ENCODE measurements around the gene NR2F2. TPM values are rescaled to one million over a fixed set of nuclear protein-coding genes. Genes with fewer than 3 reads are reported as not detected.
"Not testable (repeated sequence)": the region's sequence is repeated elsewhere in the genome, so short reads cannot be mapped to it uniquely, and the experiment has no call there.

Gene NR2F2
- total RNA-seq, 1 donor from 2014 or later, result 40.3 TPM

DNA sequence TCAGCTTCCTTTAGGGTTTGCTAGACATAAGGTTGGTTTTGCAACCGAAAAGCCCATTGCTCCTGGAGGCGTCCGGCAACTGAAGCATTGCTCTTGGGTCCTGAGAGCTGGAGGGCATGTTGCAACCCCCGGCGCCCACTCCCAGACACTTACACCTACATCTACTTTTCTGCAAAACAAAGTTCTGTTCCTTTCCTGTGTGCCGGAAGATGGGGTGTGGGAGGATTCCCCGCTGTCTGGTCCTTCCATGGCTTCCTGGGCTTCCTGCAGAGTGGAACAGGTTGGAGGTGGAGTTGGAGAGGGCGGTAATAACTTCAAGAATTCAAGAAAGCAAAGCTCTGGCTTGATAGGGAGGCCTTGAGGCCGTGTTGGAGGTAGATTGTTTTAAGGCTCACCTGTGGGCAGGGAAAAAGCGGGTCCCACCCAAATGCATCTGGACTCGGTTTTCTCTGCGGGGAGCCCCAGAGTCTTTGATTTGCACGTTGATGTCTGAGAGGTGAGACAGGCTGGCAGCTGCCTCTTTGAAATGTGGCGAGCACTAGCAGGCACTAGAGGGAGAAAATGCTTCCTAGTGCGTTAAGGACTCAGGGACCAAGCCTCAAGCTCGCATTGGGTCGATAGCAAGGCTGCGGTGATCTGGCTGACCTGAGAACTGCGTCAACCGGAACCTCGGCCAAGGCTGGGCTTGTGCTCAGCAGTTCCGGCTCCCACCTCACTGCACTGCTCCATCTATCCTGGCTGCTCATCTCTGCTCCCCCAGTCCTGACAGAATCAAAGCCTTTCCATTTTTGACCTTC is 39.5 kb downstream of the NR2F2 start:
- peaks cover 10% of the 10 kb centered on the region for H3K4me1 Mint-ChIP-seq (ENCODE audit: low read depth)
- DNase-seq (ENCODE audit: low spot score, unreplicated experiment), result no peak
- H3K36me3 Mint-ChIP-seq (ENCODE audit: insufficient read depth), result no peaks in the 10 kb centered on the region
- no peak overlapping the region for H3K4me3 Mint-ChIP-seq (ENCODE audit: low read depth)
- H3K27me3 Mint-ChIP-seq, result peaks cover 96% of the 10 kb centered on the region
- no peak overlapping the region for H3K27ac Mint-ChIP-seq
- H3K9me3 Mint-ChIP-seq (ENCODE audit: low read depth), result no peaks in the 10 kb centered on the region
- TF ChIP-seq CTCF (IDR thresholded peaks at IDR 0.05; ENCODE audit: unreplicated experiment), result peak; percentile 13

DNA sequence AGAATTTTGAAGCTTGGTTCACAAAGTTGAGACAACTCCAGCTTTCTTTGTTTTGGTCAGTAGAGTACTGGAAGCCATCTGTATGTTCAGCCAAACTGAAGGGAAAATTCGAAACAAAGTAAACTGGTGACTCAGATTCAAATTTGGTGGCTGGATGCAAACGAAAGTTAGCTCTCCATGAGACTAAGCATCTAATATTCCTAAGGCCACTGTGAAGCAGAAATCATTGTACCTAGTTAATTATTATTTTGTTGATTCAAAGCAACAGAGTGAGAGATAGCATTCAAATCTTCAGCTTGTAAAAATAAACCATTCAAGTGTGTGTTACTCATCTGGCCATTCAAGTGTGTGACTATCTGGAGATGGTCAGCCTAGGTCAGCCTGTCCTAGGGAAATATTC is 42.1 kb downstream of the NR2F2 start:
- Mint-ChIP-seq H3K4me3 (ENCODE audit: low read depth) (no peak overlapping the region), H3K4me1 (ENCODE audit: low read depth) (peaks cover 6% of the 10 kb centered on the region), H3K27ac (no peak overlapping the region), H3K9me3 (ENCODE audit: low read depth) (no peaks in the 10 kb centered on the region), H3K36me3 (ENCODE audit: insufficient read depth) (no peaks in the 10 kb centered on the region), H3K27me3 (peaks cover 88% of the 10 kb centered on the region)
- no peak for TF ChIP-seq CTCF (IDR thresholded peaks at IDR 0.05; ENCODE audit: unreplicated experiment)
- DNase-seq (ENCODE audit: low spot score, unreplicated experiment), result no peak

- peaks cover 78% of the 10 kb centered on the region for H3K27me3 Mint-ChIP-seq
- peaks cover 3% of the 10 kb centered on the region for H3K4me1 Mint-ChIP-seq (ENCODE audit: low read depth)
- no peaks in the 10 kb centered on the region for H3K9me3 Mint-ChIP-seq (ENCODE audit: low read depth)
- DNase-seq (ENCODE audit: low spot score, unreplicated experiment), result no peak
- no peak overlapping the region for H3K27ac Mint-ChIP-seq
- no peaks in the 10 kb centered on the region for H3K36me3 Mint-ChIP-seq (ENCODE audit: insufficient read depth)
- no peak overlapping the region for H3K4me3 Mint-ChIP-seq (ENCODE audit: low read depth)
- no peak for TF ChIP-seq CTCF (IDR thresholded peaks at IDR 0.05; ENCODE audit: unreplicated experiment)
Observed at GRCh38 chr15:96374499-96374898, 44.0 kb downstream of the NR2F2 start.

DNA sequence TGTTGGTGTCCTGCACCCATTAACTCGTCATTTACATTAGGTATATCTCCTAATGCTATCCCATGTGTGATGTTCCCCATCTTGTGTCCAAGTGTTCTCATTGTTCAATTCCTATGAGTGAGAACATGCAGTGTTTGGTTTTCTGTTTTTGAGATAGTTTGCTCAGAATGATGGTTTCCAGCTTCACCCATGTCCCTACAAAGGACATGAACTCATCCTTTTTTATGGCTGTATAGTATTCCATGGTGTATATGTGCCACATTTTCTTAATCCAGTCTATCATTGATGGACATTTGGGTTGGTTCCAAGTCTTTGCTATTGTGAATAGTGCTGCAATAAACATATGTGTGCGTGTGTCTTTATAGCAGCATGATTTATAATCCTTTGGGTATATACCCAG is 49.1 kb downstream of the NR2F2 start:
- H3K4me1 Mint-ChIP-seq (ENCODE audit: low read depth); H3K9me3 Mint-ChIP-seq (ENCODE audit: low read depth); H3K27ac Mint-ChIP-seq; H3K36me3 Mint-ChIP-seq (ENCODE audit: insufficient read depth); DNase-seq (ENCODE audit: low spot score, unreplicated experiment); H3K4me3 Mint-ChIP-seq (ENCODE audit: low read depth): not testable (repeated sequence)
- H3K27me3 Mint-ChIP-seq, result peaks cover 47% of the 10 kb centered on the region

DNA sequence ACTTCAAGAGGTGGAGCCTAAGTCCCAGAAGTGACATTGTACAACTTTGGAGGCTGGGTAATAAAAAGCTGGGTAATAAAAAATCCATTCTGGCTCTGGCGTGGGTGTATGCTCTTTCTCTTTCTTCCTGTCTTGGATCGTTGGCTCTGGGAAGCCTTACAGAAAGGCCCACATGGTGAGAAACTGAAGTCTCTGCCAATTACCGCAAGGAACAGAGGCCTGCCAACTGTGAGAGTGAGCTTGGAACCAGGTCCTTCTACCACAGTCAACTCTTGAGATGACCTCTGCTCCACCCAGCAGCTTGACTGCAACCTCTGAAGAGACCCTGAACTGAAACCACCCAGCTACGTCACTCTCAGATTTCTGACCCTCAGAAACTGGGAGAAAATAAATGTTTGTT is 51.0 kb downstream of the NR2F2 start:
- Mint-ChIP-seq H3K27ac (no peak overlapping the region), H3K36me3 (ENCODE audit: insufficient read depth) (no peaks in the 10 kb centered on the region), H3K27me3 (peaks cover 36% of the 10 kb centered on the region), H3K4me3 (ENCODE audit: low read depth) (no peak overlapping the region), H3K4me1 (ENCODE audit: low read depth) (no peaks in the 10 kb centered on the region), H3K9me3 (ENCODE audit: low read depth) (no peaks in the 10 kb centered on the region)
- no peak for DNase-seq (ENCODE audit: low spot score, unreplicated experiment)
- TF ChIP-seq CTCF (IDR thresholded peaks at IDR 0.05; ENCODE audit: unreplicated experiment), result no peak

DNA sequence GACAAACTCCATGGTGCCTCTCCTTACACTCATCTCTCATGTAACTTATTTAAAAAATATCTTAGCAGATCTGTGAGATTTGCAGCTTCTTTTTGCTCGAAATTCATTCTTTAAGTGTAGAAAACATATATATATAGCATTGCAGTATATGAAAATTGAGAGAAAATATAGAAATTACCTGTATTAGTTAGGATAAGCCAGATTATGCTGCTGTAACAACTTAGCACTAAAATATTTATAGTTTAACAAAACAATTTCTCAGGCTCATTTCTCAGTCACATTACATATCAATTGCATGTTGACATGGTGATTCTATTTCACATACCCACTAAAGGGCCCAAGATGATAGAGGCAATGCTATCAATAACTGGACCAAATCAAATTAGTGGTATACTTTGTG is 54.7 kb downstream of the NR2F2 start:
- DNase-seq (ENCODE audit: low spot score, unreplicated experiment), result no peak
- peaks cover under 1% of the 10 kb centered on the region for H3K4me1 Mint-ChIP-seq (ENCODE audit: low read depth)
- H3K27me3 Mint-ChIP-seq, result peaks cover 34% of the 10 kb centered on the region
- H3K27ac Mint-ChIP-seq, result no peak overlapping the region
- no peaks in the 10 kb centered on the region for H3K36me3 Mint-ChIP-seq (ENCODE audit: insufficient read depth)
- H3K9me3 Mint-ChIP-seq (ENCODE audit: low read depth), result no peaks in the 10 kb centered on the region
- no peak for TF ChIP-seq CTCF (IDR thresholded peaks at IDR 0.05; ENCODE audit: unreplicated experiment)
- H3K4me3 Mint-ChIP-seq (ENCODE audit: low read depth), result no peak overlapping the region

Measured in progenitor cell of endocrine pancreas (in vitro differentiated cells).